OCI-LY3 (cell line): ENCODE results near the gene ASB15.

Source experiments
- H2AFZ ChIP-seq: fragments of 200-600, 300-600 bp; shearing (Covaris generic); 2 replicates; pipeline ENCODE4 v1.6.0; 2014; ENCODE audit warnings: antibody characterized with exemption, low read depth, low read length
- H3K27ac ChIP-seq: fragments of 200-600, 300-600 bp; sonication (generic); 2 replicates; pipeline ENCODE4 v1.5.1; 2014; ENCODE audit warnings: mild to moderate bottlenecking, low read length, moderate library complexity, mixed read lengths
- H3K27me3 ChIP-seq: fragments of 200-600, 300-600 bp; sonication (generic); 2 replicates; pipeline ENCODE4 v1.6.1; 2014; ENCODE audit warnings: low read depth, low read length, mixed read lengths
- H3K36me3 ChIP-seq: fragments of 200-600, 300-600 bp; sonication (generic); replicated peaks from 2 replicates; pipeline ENCODE3; 2014; ENCODE audit warnings: low read depth, low read length, mixed read lengths
- H3K4me1 ChIP-seq: fragments of 300-600, 200-600 bp; sonication (generic); 2 replicates; pipeline ENCODE4 v1.6.1; 2014; ENCODE audit warnings: low read length, mixed read lengths
- H3K4me2 ChIP-seq: fragments of 200-600, 300-600 bp; sonication (generic); 2 replicates; pipeline ENCODE4 v1.6.1; 2014; ENCODE audit warnings: low read length, mixed read lengths
- H3K4me3 ChIP-seq: fragments of 300-600, 200-600 bp; sonication (generic); 2 replicates; pipeline ENCODE4 v1.5.1; 2014; ENCODE audit warnings: antibody characterized with exemption, mild to moderate bottlenecking, low read length, moderate library complexity
- H3K79me2 ChIP-seq: fragments of 300-600, 200-600 bp; shearing (Covaris generic); 2 replicates; pipeline ENCODE4 v1.6.1; 2014; ENCODE audit warnings: mild to moderate bottlenecking, low read length, mixed read lengths
- H3K9ac ChIP-seq: fragments of 300-600, 200-600 bp; shearing (Covaris generic); 2 replicates; pipeline ENCODE4 v1.6.0; 2014; ENCODE audit warnings: mild to moderate bottlenecking, low read length, moderate library complexity
- H3K9me3 ChIP-seq: fragments of 200-600, 300-600 bp; shearing (Covaris generic); 2 replicates; pipeline ENCODE4 v1.6.1; 2014; ENCODE audit warnings: low read length, mixed read lengths; ENCODE audit not compliant: insufficient read depth
- H4K20me1 ChIP-seq: fragments of 200-600, 300-600 bp; sonication (generic); 2 replicates; pipeline ENCODE4 v1.6.1; 2016; ENCODE audit warnings: low read length, mixed read lengths; ENCODE audit not compliant: insufficient read depth
- CTCF ChIP-seq: fragments of 200-600, 300-600 bp; sonication (generic); IDR thresholded peaks from 2 replicates; pipeline ENCODE4 v1.5.1; 2014; ENCODE audit warnings: antibody characterized with exemption, low read length, low read depth
- EZH2phosphoT487 ChIP-seq: fragments of 200-600 bp; shearing (Covaris generic); IDR thresholded peaks from 2 replicates; pipeline ENCODE4 v1.6.1; 2018; ENCODE audit warnings: antibody characterized with exemption, mixed run types, low read depth

ASB15 gene

DNA sequence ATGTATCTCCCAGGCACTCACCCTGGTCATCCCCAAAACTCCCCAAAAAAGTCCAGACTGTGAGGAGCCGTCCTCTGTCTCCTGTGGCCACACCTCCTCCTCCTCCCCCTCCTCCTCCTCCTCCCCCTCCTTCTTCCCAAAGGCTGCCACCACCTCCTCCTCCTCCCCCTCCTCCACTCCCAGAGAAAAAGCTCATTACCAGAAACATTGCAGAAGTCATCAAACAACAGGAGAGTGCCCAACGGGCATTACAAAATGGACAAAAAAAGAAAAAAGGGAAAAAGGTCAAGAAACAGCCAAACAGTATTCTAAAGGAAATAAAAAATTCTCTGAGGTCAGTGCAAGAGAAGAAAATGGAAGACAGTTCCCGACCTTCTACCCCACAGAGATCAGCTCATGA lies 61.1 kb downstream of the ASB15 start:
- Histone ChIP-seq H3K9ac (no peak overlapping the region), H4K20me1 (no peaks in the 10 kb centered on the region), H3K4me2 (no peak overlapping the region), H3K4me3 (no peak overlapping the region), H3K79me2 (no peaks in the 10 kb centered on the region), H3K9me3 (no peaks in the 10 kb centered on the region), H3K36me3 (no peaks in the 10 kb centered on the region), H2AFZ (no peak overlapping the region), H3K27ac (no peak overlapping the region), H3K27me3 (no peaks in the 10 kb centered on the region), H3K4me1 (no peaks in the 10 kb centered on the region)
- TF ChIP-seq EZH2phosphoT487, result no peak
- no peak for TF ChIP-seq CTCF

DNA sequence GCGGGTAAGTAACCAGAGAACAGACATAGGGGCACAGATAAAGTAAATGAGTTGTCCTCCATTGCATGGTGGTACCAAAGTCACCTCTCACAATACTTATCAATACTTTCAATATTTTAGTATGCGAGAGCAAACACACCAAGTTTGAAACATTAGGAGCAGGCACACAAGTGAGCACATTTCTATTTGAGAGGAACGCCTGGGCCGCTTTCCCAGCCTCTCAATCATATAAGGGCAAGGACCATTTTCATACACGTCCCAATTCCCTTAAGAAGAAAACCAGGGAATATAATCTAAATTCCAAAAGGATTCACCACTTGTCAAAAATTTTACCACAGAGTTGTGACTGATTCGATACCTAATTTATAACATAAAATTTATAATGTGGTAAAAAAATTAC lies 61.6 kb downstream of the ASB15 start:
- H3K27ac ChIP-seq, result no peak overlapping the region
- no peaks in the 10 kb centered on the region for H3K79me2 ChIP-seq
- no peaks in the 10 kb centered on the region for H3K36me3 ChIP-seq
- no peaks in the 10 kb centered on the region for H3K4me1 ChIP-seq
- no peaks in the 10 kb centered on the region for H4K20me1 ChIP-seq
- TF ChIP-seq CTCF, result no peak
- no peak for TF ChIP-seq EZH2phosphoT487
- no peaks in the 10 kb centered on the region for H3K27me3 ChIP-seq
- H2AFZ ChIP-seq, result no peak overlapping the region
- H3K4me2 ChIP-seq, result no peak overlapping the region
- no peak overlapping the region for H3K9ac ChIP-seq
- no peaks in the 10 kb centered on the region for H3K9me3 ChIP-seq
- no peak overlapping the region for H3K4me3 ChIP-seq

GRCh38 chr7:123665157-123665556 lies 63.5 kb downstream of the ASB15 start:
- H3K27ac ChIP-seq, result no peak overlapping the region
- H3K9me3 ChIP-seq, result no peaks in the 10 kb centered on the region
- H3K36me3 ChIP-seq, result no peaks in the 10 kb centered on the region
- no peak overlapping the region for H3K9ac ChIP-seq
- TF ChIP-seq EZH2phosphoT487 (no peak), CTCF (no peak)
- H3K4me2 ChIP-seq, result no peak overlapping the region
- no peak overlapping the region for H2AFZ ChIP-seq
- no peak overlapping the region for H3K4me3 ChIP-seq
- no peaks in the 10 kb centered on the region for H3K79me2 ChIP-seq
- no peaks in the 10 kb centered on the region for H3K27me3 ChIP-seq
- H4K20me1 ChIP-seq, result no peaks in the 10 kb centered on the region
- H3K4me1 ChIP-seq, result no peaks in the 10 kb centered on the region

DNA sequence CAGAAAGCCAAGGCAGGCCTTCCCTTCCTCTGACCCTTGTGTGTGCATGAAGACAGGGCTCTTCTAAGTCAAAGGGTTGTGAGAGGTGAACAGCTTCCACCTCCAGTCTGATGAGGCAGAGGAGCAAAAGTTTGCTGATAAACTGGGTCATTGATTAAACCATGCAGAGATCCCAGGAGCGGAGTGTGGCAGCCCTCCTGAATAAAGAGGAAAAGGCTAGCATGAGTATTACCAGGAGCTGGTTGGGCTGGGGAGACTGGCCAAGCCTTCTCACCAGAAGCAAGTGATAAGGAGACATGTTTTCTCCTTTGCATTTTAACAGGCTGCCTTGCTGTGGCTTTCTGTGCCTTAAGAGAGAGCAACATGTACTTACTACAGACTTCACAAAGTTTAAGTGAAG lies 64.3 kb downstream of the ASB15 start:
- Histone ChIP-seq H3K9me3 (no peaks in the 10 kb centered on the region), H3K36me3 (no peaks in the 10 kb centered on the region), H3K9ac (no peak overlapping the region), H3K27ac (no peak overlapping the region), H2AFZ (no peak overlapping the region), H3K4me2 (no peak overlapping the region), H3K4me1 (no peaks in the 10 kb centered on the region), H3K27me3 (no peaks in the 10 kb centered on the region), H3K4me3 (no peak overlapping the region), H3K79me2 (no peaks in the 10 kb centered on the region), H4K20me1 (no peaks in the 10 kb centered on the region)
- no peak for TF ChIP-seq EZH2phosphoT487
- TF ChIP-seq CTCF, result no peak
